PC-3 (cell line): ENCODE results near the gene FAM47B.

Experiments
- CTCF ChIP-seq: fragments of 300-600 bp; sonication (generic); conservative IDR thresholded peaks from 2 replicates; pipeline ENCODE4 v1.5.1; 2017; ENCODE audit warnings: antibody characterized with exemption, low read depth, mild to moderate bottlenecking, low read length
- EZH2phosphoT487 ChIP-seq: fragments of 300-600 bp; sonication (generic); IDR thresholded peaks from 2 replicates; pipeline ENCODE4 v1.6.1; 2018; ENCODE audit warnings: mild to moderate bottlenecking, antibody characterized with exemption, low read length, borderline replicate concordance

GRCh38 chrX:34956916-34957315 lies 14.3 kb downstream of the FAM47B start:
- no peak for TF ChIP-seq CTCF
- no peak for TF ChIP-seq EZH2phosphoT487
